T-helper 2 cell treated with Interferon-gamma antibody and Interleukin-4, amounts not matched to agents 100 ng/mL and 5 ng/mL, for 36 hours (primary cell): ENCODE results near the gene RIBC2. TPM values are rescaled to one million over a fixed set of nuclear protein-coding genes. Genes with fewer than 3 reads are reported as not detected.
"Not testable (repeated sequence)": the region's sequence is repeated elsewhere in the genome, so short reads cannot be mapped to it uniquely, and the experiment has no call there.

Experiments
- intact Hi-C: fragments of 100-400 bp; cut with micrococcal nuclease; formaldehyde crosslinking; loops from one replicate; pipeline ENCODE4 v1.15.1; 2023
- total RNA-seq: library from RNA; stranded (reverse); gene quantifications from 2 replicates; pipeline ENCODE4 v1.2.3, GENCODE V29; 2022

RIBC2 gene
- total RNA-seq, 1 donor from 2014 or later: 14.0 TPM

DNA sequence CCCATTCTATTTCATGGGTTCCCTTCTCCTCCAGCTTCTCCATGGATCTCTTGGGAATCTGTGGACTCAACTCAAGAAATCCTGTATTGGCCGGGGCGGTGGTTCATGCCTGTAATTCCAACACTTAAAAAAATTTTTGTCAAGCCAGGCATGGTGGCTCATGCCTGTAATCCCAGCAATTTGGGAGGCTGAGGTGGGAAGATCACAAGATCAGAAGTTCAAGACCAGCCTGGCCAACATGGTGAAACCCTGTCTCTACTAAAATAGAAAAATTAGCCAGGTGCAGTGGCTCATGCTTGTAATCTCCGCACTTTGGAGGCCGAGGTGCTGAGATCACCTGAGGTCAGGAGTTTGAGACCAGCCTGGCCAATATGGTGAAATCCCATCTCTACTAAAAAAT lies 34.1 kb downstream of the RIBC2 start:
- intact Hi-C loops: not testable (repeated sequence)

DNA sequence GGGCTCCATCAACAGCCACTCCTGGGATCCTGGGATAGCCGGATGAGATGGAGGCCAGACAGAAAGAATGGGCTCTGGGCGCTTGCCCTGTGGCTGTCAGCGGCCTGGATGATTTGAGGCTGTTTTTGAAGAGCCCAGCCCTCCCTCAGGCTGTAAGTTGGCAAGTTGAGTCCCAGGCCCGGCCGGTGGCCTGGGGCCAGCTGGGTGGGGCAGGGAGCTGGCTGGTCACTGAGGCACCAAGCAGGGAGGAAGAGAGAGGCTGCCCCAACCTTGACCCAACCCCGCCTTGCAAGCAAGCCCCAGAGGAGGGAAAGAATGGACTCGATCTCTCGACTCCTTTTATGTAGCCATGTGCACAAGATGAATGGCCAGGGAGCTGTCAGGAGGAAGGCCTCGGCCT lies 34.9 kb downstream of the RIBC2 start:
- intact Hi-C loops: no loop called here

- intact Hi-C loops: not testable (repeated sequence)
Measured at GRCh38 chr22:45449442-45449841, 35.9 kb downstream of the RIBC2 start.

DNA sequence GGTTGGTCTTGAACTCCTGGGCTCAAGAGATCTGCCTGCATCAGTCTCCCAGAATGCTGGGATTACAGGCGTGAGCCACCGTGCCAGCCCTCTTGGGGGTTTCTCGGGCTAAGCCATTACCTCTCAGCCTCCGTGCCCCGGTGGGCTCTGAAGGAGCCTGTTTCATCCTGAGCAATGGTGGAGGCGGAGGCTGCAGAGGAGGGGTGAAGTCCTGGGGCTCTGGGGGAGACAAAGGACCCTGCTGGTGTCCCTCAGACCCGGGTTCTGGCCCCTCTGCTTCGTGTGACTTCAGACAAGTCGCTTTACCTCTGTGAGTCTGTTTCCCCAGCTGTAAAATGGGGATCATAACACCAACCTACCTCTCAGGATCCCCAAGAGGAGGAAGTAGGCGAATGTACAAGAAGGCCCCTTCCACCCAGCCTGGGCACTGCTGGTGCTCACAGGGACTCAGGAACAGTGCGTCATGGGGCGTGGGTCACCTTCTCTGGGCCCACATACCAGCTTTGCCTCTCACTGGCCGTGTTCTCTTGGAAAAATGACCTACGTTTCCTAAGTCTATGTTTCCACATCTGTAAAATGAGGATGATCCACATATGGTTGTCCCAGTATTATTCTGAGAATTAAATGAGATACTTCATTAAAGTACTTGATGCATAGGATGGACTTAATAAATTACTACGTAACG lies 36.8 kb downstream of the RIBC2 start:
- intact Hi-C loops: no loop called here

- intact Hi-C loops: no loop called here
Measured at GRCh38 chr22:45450921-45451651, 37.6 kb downstream of the RIBC2 start.

DNA sequence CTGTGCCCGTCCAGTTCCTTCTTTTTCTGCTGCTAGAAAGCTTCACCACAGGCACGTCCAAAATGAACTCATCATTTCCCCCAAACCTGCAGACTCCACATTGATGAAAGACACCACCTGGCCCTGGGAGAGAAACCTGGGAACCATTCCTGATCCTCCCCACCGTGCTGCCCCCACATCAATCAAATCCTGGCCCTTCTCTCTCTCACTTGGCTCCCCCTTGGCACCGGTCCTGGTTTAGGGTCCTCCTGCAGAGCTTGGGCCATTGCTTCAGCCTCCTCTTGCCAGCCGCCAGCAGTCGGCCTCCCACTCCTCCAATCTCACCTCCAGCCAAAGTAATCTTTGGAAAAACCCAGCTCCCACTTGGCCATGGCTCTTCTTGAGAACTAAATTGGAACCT lies 38.5 kb downstream of the RIBC2 start:
- intact Hi-C loops: no loop called here

DNA sequence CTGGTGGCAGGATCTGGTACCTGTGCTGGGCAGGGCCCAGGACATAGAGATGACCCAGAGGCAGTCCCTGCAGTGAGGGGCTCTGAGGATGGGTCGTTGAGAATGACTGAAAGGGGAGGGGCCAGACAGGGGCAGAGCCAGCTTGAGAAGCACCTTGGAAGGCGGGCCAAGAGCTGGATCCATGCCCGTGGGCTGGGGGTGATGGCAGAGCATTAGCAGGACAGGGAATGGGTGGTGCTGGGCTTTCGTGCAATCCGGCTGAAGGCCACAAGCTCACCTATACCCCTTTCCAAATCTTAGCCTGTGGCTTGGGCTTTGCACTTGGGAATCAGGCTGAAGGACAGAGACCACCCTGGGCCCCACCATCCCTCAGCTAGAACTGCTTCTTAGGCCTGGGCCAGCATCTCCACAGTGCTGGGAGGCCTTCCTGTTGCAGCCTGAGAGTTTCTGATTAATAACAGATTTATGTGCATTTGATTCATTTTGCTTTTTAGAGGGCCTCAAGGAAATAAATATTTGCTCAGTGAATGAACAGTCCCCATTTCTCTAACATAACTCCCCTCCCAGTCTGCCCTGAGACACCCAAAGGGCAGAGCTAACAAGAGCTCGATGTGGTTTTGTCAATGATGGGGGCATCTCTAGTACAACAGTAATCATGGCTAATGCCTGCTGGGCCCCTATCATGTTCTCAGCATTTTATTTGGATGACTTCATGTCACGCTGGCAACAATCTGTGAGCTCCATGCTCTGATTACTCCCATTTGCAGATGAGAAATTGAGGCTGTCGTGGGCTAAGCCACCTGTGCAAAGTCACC lies 39.3 kb downstream of the RIBC2 start:
- intact Hi-C loops: no loop called here

DNA sequence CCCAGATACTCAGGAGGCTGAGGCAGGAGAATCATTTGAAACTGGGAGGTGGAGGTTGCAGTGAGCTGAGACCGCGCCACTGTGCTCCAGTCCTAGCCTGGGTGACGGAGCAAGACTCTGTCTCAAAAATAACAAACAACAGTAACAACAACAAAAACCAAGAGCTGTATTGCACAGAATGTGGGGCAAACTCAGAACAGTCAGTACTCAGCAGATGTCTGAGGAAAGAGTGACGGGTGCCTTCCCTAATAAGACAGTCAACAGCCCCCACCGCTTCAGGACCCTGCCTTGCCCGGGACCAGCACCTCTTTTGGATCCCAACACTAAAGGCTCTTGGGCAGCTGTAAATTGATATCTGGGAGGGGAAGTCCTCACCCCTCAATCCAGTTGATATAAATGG lies 40.3 kb downstream of the RIBC2 start:
- intact Hi-C loops: no loop called here

DNA sequence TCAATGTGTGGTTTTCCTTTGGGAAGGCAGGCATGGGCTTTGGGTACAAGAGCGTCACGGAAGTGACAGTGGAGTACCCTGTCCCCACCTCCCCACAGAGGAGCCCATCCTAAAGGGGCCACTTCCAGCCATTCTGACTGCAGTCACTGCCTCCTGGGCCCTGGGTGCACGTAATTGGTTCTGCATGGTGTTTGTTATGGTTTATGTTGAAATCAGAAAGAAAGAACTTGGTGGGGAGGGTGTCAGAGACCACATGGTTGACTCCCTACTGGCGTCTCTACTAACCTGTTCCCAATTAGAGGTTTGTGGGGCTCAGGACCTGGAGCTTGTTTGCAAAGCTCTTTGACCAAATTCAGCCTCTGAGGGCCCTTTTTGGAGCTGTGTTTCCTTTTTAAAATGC lies 40.8 kb downstream of the RIBC2 start:
- intact Hi-C loops: no loop called here

DNA sequence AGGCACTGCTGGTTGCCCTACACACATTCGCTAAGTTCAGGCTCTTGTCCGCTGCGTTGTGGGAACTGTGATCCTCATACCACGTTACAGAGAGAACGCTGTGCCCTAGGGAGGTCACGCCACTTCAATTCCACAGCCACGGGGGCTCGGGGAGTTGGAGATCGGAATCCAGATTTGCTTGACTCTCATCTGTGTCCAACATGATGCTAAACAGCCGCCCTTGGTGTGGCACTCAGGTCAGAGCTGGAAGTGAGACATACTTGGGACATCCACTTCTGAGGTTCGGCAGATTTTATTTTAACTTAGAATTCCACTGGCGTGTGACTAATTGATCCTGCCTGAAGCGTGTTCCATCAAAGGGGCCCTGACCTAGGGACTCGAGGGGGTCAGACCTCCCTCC lies 41.7 kb downstream of the RIBC2 start:
- intact Hi-C loops: no loop called here

DNA sequence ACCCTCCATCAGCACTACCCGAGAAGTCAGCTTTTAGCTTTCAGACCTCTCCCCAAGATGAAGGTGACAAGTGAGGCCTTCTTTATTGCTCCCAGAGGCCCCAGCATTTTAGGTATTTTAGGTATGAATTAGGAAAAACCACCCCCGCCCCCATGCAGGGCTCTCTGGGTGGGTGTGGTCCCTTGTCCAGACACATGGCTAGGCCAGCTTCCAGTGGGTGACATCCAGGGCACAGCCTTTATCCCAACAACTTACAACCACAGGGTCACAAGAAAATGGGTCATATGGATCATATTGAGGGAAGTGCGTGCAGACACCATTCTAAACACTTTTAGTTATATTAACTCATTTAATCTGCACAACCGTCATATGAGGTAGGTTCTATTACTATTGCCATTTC lies 42.1 kb downstream of the RIBC2 start:
- intact Hi-C loops: no loop called here

DNA sequence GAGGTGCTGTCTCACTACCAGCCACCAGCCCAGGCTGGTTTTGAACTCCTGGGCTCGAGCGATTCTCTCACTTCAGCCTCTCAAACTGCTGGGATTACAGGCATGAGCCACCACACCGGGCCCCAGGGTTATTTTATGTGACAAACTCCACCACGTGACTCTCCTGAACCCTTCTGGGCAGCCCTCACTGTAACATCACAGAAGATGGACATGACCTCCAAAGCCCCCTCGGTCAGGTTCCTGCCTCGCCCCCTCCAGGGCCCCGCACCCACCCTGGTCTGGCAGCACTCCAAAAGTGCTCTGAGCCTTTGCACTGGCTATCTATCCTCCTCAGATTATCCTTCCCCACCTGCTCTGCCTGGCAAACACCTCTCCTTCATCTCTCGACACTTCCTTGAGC lies 43.3 kb downstream of the RIBC2 start:
- intact Hi-C loops: no loop called here

DNA sequence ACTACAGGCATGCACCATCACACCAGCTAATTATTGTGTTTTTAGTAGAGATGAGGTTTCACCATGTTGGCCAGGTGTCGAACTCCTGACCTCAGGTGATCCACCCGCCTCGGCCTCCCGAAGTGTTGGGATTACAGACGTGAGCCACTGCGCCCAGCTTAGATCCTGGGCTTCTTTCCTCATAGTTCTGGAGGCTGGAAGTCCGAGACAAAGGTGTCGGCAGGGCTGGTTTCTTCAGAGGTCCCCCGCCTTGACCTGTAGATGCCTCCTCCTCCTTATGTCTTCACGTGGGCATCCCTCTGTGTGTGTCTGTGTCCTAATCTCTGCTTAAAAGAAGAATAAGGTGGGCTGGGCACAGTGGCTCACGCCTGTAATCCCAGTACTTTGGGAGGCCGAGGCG lies 45.0 kb downstream of the RIBC2 start:
- intact Hi-C loops: no loop called here

DNA sequence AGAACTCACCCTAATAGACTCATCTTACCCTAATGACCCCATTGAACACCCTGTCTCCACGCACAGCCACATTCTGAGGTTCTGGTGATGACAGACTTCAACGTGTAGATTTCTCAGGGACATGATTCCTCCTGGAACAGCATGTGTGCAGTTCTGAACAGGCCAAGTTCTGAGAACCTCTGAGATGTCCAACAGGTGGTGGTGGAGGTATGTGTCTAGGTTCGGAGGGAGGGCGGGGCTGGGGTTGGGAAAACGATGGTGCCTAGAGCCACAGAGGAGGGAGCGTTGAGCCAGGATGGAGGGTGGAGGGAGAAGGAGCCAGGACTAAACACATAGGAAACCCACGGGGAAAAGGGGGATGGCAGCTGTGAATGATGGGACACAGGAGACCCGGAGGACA lies 45.7 kb downstream of the RIBC2 start:
- intact Hi-C loops: no loop called here

DNA sequence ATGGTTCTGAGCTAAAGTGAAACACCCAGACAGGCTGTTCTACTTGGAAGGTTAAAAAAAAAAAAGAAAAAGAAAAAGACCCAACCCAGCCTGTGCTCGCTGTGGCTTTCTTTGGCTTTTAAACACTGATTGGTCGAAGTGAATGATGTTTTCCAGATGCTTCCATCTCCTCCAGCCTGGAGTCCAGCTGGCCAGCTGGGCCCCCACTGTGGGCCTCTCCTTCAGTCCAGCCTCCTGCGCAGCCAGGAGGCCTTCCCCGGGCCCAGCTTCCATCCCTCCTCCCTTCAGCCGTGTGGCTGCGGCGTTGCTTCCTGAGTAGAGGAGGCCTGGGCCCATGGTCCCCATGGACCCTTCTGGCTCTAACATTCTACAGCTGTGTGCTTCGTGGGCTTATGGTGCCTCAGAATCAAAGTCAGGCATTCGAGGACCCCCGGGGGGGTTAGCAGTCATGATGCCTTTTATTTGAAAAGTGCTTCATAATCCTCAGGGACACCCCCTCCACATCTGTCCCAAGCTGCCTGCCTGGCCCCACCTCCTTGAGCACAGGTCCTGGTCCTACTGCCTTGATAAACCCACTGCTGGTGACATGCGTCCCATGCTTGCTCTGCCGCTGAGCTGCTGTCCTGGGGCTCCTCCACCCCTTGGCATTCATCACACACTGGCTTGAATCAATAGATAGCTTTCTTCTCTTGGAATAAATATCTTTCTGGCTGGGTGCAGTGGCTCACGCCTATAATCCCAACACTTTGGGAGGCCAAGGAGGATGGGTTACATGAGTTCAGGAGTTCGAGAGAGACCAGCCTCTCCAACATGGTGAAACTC lies 47.0 kb downstream of the RIBC2 start:
- intact Hi-C loops: no loop called here

DNA sequence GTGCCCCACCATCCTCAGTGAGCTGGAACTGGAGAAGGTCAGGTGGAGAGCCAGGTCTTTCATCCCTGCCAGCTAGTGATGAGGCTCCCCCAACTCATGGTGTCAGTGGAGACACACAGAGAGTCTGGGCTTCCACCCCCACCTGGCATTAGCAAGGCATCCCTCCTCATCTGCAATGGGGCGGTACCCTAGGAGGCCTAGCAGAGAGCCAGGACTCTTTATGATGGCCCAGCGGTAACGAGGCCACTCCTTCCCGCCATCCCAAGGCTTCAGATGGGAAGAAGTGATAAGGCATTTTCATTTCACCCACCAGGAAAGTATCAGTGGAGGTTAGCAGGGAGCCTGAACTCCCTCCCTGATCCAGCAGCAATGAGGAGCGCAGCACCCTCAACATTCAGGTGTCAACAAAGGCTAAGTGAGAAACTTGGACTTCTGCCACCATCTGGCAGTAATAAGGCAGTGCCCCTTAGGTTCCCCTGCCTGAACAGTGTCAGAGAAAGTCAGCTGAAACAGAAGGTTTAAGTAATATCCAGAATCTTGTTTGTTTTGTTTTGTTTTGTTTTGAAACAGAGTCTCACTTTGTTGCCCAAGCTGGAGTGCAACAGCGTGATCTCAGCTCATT lies 48.7 kb downstream of the RIBC2 start:
- intact Hi-C loops: no loop called here

DNA sequence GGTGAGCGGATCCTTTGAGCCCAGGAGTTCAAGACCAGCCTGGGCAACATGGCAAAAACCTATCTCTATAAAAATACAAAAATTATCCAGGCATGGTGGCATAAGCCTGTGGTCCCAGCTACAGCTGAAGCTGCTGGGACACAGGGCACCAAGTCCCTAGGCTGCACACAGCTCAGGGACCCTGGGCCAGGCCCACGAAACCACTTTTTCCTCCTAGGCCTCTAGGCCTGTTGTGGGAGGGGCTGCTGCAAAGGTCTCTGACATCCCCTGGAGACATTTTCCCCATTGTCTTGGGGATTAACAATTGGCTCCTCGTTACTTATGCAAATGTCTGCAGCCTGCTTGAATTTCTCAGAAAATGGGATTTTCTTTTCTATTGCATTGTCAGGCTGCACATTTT lies 50.2 kb downstream of the RIBC2 start:
- intact Hi-C loops: not testable (repeated sequence)

GRCh38 chr22:45465633-45466032 lies 52.1 kb downstream of the RIBC2 start:
- intact Hi-C loops: no loop called here

DNA sequence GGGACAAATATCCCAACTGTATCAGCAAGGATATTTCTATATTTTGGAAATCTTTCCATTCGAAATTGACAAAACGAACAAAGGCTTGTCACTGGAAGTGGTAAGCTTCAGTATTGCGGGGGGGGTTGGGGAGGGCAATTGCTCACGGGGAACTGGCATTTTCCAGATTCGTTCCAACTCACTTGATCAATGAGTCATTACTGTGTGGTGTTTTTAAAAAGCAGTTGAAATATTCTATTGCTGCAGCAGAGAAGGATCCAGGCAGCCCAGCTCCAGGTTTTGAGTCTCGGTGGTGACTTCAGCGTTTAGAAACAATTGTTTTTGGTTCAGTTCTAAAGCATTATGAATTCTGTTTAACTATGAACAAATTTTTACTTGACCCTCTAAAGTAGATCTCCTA lies 55.4 kb downstream of the RIBC2 start:
- intact Hi-C loops: no loop called here

DNA sequence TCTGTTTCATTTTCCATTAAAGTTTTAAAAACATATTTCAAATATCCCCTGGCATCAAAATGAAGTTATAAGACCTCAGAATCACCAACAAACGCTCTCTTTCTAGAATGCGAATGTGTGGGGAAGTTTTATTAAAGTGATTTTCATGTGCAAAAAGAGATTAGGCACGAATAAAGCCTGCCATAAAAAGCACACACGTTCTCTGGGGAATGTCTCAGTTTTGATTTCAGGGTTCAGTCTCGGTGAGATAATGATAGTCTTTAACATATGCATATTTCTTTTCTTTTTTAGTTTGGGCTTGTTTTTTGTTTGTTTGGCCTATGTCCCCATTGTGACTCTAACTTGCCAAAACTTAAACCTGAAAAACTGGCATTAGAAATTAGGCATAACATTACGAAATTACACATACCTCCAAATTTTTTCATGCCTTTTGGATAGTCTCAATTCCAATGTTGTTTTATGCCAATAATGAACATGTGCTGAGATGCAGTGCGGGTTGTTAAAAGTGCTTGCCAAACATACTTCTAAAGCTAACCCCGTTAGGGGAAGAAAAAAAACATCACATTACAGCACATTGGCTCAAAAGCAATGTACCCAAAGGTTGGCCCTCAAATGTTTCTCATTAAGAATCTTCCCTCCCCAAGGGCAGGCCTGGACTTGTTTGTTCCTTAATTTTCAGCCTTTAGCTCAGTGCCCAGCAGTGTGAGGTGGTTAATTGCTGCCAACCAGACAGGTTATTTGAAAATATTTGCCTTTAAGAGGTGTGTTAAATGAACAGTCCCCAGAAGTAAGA lies 56.0 kb downstream of the RIBC2 start:
- intact Hi-C loops: no loop called here
